HG02678 (cell line): ENCODE data around the gene LST1.
"Not testable (repeated sequence)": the region's sequence is repeated elsewhere in the genome, so short reads cannot be mapped to it uniquely, and the experiment has no call there.

ENCODE experiments used
- ATAC-seq: cut with Tn5 transposase; IDR thresholded peaks from one replicate; pipeline ENCODE4 v1.9.1; 2021; ENCODE audit warnings: mild to moderate bottlenecking, moderate library complexity; ENCODE audit not compliant: unreplicated experiment

LST1 gene

GRCh38 chr6:31580438-31580740, 5.7 kb upstream of the LST1 start:
- ATAC-seq, result no peak

GRCh38 chr6:31580807-31581433, 5.2 kb upstream of the LST1 start:
- peak; percentile 65 for ATAC-seq

- ATAC-seq, result no peak
Measured at GRCh38 chr6:31581434-31582229, 4.4 kb upstream of the LST1 start.

- ATAC-seq, result no peak
Measured at GRCh38 chr6:31582230-31582643, 3.8 kb upstream of the LST1 start, which contains the start of gene LTB. TSS of gene LTB (minus strand) at chr6:31582424. CDS start at chr6:31582417, 7 bp downstream.

- no peak for ATAC-seq
Measured at GRCh38 chr6:31585491-31585890, 586 bp upstream of the LST1 start.

- no peak for ATAC-seq
Measured at GRCh38 chr6:31586599-31587281, 663 bp downstream of the LST1 start.

- ATAC-seq, result no peak
Measured at GRCh38 chr6:31587791-31588777, 2.0 kb downstream of the LST1 start.

GRCh38 chr6:31588871-31589650, 3.0 kb downstream of the LST1 start:
- no peak for ATAC-seq

GRCh38 chr6:31590691-31591090, 4.6 kb downstream of the LST1 start:
- not testable (repeated sequence) for ATAC-seq

GRCh38 chr6:31592396-31592771, 6.3 kb downstream of the LST1 start:
- ATAC-seq, result no peak

- no peak for ATAC-seq
Measured at GRCh38 chr6:31597006-31597405, 10.9 kb downstream of the LST1 start.

- no peak for ATAC-seq
Measured at GRCh38 chr6:31607317-31607716, 21.2 kb downstream of the LST1 start.

- ATAC-seq, result no peak
Measured at GRCh38 chr6:31609519-31610406, 23.7 kb downstream of the LST1 start.

- no peak for ATAC-seq
Measured at GRCh38 chr6:31610968-31611367, 24.9 kb downstream of the LST1 start.

- ATAC-seq, result no peak
Measured at GRCh38 chr6:31614075-31614619, 28.1 kb downstream of the LST1 start.

GRCh38 chr6:31614684-31615578, 28.9 kb downstream of the LST1 start, which contains the start of gene AIF1:
TSS of gene AIF1 (plus strand) at chr6:31615234. CDS start at chr6:31615330, 96 bp downstream.
- no peak for ATAC-seq

GRCh38 chr6:31615748-31616147, 29.7 kb downstream of the LST1 start:
- no peak for ATAC-seq

- no peak for ATAC-seq
Measured at GRCh38 chr6:31617010-31617409, 30.9 kb downstream of the LST1 start.
